Right lobe of liver (tissue), 6 donors: ENCODE results near the gene RAF1. TPM values are rescaled to one million over a fixed set of nuclear protein-coding genes. Genes with fewer than 3 reads are reported as not detected.

Source experiments
- ATAC-seq, 4 donors: fragments of 200-7000 bp; cut with Tn5 transposase; one replicate each; pipeline ENCODE4 v1.9.1; 2020; ENCODE audit warnings: mild to moderate bottlenecking in 4 of 4, moderate library complexity in 4 of 4
- DNase-seq, 3 donors: peaks; one replicate each; pipeline ENCODE4 v3.0.0-alpha.2; 2020
- H3K27ac ChIP-seq, 3 donors: fragments of 200-600 bp; one replicate each; pipeline ENCODE4 v1.8.0; 2022
- H3K27me3 ChIP-seq, 2 donors: fragments of 200-600 bp; one replicate each; pipeline ENCODE4 v1.8.0; 2022
- H3K36me3 ChIP-seq, 4 donors: fragments of 200-600 bp; sonication (generic) in 1 of 4; one replicate each; pipeline versions ENCODE4 v1.5.1 to v1.8.0; 2017 to 2022; ENCODE audit warnings: control low read depth in 1 of 4
- H3K4me1 ChIP-seq, 4 donors: fragments of 200-600 bp; sonication (generic) in 1 of 4; one replicate each; pipeline versions ENCODE4 v1.5.1 to v1.8.0; 2017 to 2022; ENCODE audit warnings: control low read depth in 1 of 4
- H3K4me3 ChIP-seq, 3 donors: fragments of 200-600 bp; one replicate each; pipeline ENCODE4 v1.8.0; 2022
- H3K9me3 ChIP-seq, 4 donors: fragments of 200-600 bp; sonication (generic) in 1 of 4; one replicate each; pipeline versions ENCODE4 v1.5.1 to v1.8.0; 2017 to 2022; ENCODE audit warnings: control low read depth in 1 of 4
- POLR2A ChIP-seq: fragments of 450-650 bp; IDR thresholded peaks from one replicate; pipeline ENCODE4 v1.6.1; 2017; ENCODE audit warnings: antibody characterized with exemption, mild to moderate bottlenecking
- WGBS: methylation state at CpG from one replicate; pipeline ENCODE4 v1.1.6; 2018; ENCODE audit warnings: low coverage, low lambda C conversion rate; ENCODE audit not compliant: insufficient coverage; ENCODE audit errors: missing lambda C conversion rate; 5-methylcytosine and 5-hydroxymethylcytosine counted together
- intact Hi-C, 2 donors: fragments of 100-400 bp; cut with DNase I; formaldehyde crosslinking; loops; one replicate each; pipeline versions ENCODE4 v1.11.2 to v1.14.1; 2022
- small RNA-seq, 2 experiments: library from RNA; depleted of rRNA; stranded (forward); fragments of <200 nt; gene quantifications; one replicate each; pipeline ENCODE3, GENCODE V24; 2016
- total RNA-seq, 6 experiments: library from RNA; depleted of rRNA in 2 of 6; stranded (reverse); fragments of >200 nt in 2 of 6; fragmentation: NEBNext Ultra II Directional in 3 of 6; extraction: Animal tissue kit (Norgen Biotek cat#: 25700) in 3 of 6; gene quantifications; one replicate each; pipeline versions ENCODE4 v1.1.0 to v1.2.4, GENCODE V29; 2016 to 2023
- TF ChIP-seq, protein P1 (sequence below), 4 donors: fragments of 200-600 bp in 3 of 4; fragments of 450-650 bp in 1 of 4; IDR thresholded peaks; one replicate each; pipeline versions ENCODE4 v1.5.1 to v1.8.0; 2016 to 2022; ENCODE audit warnings: antibody characterized with exemption in 4 of 4, mild to moderate bottlenecking in 2 of 4
- donor health status: DM: no; HTN: yes; CAD: no.
- donor health status: DM: no; HTN: no; CAD: no.
- donor health status: DM: no; HTN: no; CAD: no.
- donor health status: DM: no; HTN: yes; CAD: no.
- donor health status: DM: no; HTN: yes; CAD: no.

RAF1 gene
- total RNA-seq, 6 experiments from 2014 or later, result 55.7 to 72.8 (median 60.4) TPM

DNA sequence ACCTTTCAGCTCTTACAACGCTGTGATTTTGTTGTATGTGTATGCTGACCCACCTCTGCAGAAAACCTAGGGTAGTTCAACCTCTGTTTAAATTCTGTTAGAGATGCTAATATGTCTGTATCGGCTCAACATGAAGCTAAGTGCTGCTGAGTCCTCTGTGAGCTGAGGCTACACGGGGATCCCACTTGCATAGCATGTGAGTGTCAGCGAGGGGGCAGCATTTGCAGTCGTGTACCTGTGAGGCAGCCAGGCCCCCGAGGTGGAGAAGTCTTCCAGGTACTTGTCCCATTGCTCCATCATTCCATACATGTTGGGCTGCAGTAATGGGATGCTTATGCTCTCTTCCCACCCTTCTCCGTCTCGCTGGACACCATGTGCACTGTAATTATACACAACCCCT is 122.3 kb downstream of the RAF1 start:
- no peak overlapping the region for H3K4me3 ChIP-seq
- intact Hi-C loops, result no loop called here
- no peaks in the 10 kb centered on the region for H3K9me3 ChIP-seq
- ATAC-seq, result peak; percentile 48 to 60 (median 53)
- no peak overlapping the region for H3K27ac ChIP-seq
- H3K27me3 ChIP-seq, result no peaks in the 10 kb centered on the region
- 60% methylated on average over 3 of the region's 8 CpGs for WGBS
- TF ChIP-seq, protein P1, sequence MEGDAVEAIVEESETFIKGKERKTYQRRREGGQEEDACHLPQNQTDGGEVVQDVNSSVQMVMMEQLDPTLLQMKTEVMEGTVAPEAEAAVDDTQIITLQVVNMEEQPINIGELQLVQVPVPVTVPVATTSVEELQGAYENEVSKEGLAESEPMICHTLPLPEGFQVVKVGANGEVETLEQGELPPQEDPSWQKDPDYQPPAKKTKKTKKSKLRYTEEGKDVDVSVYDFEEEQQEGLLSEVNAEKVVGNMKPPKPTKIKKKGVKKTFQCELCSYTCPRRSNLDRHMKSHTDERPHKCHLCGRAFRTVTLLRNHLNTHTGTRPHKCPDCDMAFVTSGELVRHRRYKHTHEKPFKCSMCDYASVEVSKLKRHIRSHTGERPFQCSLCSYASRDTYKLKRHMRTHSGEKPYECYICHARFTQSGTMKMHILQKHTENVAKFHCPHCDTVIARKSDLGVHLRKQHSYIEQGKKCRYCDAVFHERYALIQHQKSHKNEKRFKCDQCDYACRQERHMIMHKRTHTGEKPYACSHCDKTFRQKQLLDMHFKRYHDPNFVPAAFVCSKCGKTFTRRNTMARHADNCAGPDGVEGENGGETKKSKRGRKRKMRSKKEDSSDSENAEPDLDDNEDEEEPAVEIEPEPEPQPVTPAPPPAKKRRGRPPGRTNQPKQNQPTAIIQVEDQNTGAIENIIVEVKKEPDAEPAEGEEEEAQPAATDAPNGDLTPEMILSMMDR (IDR thresholded peaks at IDR 0.05), result peak in 3 of 4 donors; percentile 13 to 34 (median 18)
- no peak for TF ChIP-seq POLR2A
- H3K36me3 ChIP-seq, result no peaks in the 10 kb centered on the region
- H3K4me1 ChIP-seq, result no peaks in the 10 kb centered on the region
- peak in 1 of 3 donors; percentile 32 for DNase-seq

DNA sequence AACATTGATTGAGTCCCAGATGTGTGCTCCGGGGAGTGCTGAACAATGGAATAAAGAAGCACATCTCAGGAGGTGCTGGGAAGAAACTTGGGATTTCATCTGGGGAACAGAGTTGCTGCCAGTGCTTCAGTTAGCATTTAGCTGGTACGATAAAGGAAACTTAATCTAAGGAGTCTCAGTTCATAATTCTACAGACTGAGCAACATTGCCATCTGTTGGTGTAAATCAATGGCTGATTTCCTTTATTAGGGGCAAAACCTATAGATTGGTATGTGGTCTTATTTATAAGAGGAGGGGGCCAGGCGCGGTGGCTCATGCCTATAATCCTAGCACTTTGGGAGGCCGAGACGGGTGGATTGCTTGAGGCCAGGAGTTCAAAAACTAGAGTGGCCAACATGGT is 127.5 kb downstream of the RAF1 start:
- Histone ChIP-seq H3K27me3 (no peaks in the 10 kb centered on the region), H3K36me3 (peaks cover 0 to 8% (median 0%) of the 10 kb centered on the region in 4 donors), H3K4me1 (no peaks in the 10 kb centered on the region), H3K27ac (no peak overlapping the region), H3K4me3 (no peak overlapping the region), H3K9me3 (no peaks in the 10 kb centered on the region)
- WGBS, result 100% methylated on average over 4 of the region's 6 CpGs
- no peak for ATAC-seq
- intact Hi-C loops, result no loop called here
- TF ChIP-seq, protein P1 (IDR thresholded peaks at IDR 0.05), result no peak
- TF ChIP-seq POLR2A, result no peak
- DNase-seq, result no peak

Small RNAs within 50 kb of the gene (small RNA-seq; reads per million reads assigned to genes)
- gene CRIP1P1 (0 reads per million in 2 experiments), gene RF00017 (0 reads per million in 2 experiments)

Other genes starting within 250 kb of the RAF1 start
- gene TSEN2, start 179.6 kb downstream of the RAF1 start, total RNA-seq, result 1 to 10 TPM; 4.7 to 9.2 (median 6.4) TPM
- gene MKRN2OS, start 118.6 kb downstream of the RAF1 start, total RNA-seq, result under 1 TPM in 1 of 6 experiments, not detected in 5; 0.31 TPM
- gene MKRN2, start 107.0 kb downstream of the RAF1 start, total RNA-seq, result 10 to 100 TPM in 4 of 6 experiments, 1 to 10 TPM in 2; 8.8 to 12.8 (median 10.9) TPM
- 1 to 10 TPM in 1 of 6 experiments, under 1 TPM in 2, not detected in 3; 0.35 to 1.1 (median 0.51) TPM for gene TMEM40, start 95.1 kb upstream of the RAF1 start, total RNA-seq
- 1 to 10 TPM in 2 of 6 experiments, under 1 TPM in 4; 0.61 to 4.4 (median 0.77) TPM for gene CAND2, start 132.6 kb upstream of the RAF1 start, total RNA-seq
- 100 to 1,000 TPM; 322 to 555 (median 472) TPM for gene RPL32, start 177.4 kb upstream of the RAF1 start, total RNA-seq